Medulla oblongata (tissue), 1 donor: ENCODE results near the gene SRGAP2B.
"Not testable (repeated sequence)": the region's sequence is repeated elsewhere in the genome, so short reads cannot be mapped to it uniquely, and the experiment has no call there.

Source experiments
- DNase-seq: peaks from one replicate; pipeline ENCODE4 v3.0.0-alpha.2; 2015; ENCODE audit errors: extremely low spot score

The SRGAP2B gene

DNA sequence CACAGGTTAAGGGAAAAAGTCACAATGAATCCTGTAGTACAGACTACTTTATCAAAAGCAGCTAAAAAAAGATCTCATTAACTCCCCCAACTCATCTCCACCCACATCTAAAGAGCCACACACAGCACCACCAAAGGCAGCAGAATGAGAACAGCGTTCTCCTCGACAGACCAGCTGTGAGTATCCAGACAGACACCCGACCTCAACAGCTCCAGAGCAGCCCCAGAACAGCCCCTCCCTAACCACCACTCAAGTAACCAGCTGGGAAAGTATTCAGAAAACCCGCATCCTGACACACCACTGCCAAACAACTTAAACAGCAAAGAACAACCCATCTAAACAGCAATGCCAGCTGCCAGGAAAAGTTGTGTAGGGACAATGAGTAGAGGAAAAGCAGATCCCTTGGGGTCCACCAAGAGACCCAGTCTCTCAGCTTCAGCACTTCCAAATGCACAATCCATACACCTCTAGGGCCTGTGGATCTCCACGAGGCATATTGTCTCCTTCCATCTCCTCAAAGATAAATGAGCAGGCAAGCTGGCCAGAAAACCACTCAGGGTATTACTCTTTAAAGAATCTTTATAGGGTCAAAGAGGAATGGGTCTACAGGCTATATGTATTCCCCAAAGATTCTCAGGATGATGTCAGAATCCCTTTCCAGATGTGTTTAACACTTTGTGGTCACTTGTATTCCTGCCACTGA, 49.4 kb downstream of the SRGAP2B start:
- not testable (repeated sequence) for DNase-seq

DNA sequence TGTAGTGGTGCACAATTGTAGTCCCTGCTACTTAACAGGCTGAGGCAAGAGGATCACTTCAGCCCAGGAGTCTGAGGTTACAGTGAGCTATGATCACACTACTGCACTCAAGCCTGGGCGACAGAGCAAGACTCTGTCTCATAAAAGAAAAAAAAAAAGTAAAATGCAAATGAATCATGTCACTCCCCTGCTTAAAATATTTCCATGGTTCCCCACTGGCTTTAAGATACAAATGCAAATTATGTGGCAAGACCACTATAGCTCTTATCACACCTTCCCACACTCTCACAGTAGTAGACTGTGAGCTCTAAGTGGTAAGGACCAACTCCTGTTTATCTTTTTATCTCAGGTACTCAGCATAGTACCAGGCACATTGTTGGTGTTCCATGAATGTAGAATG, 53.6 kb downstream of the SRGAP2B start:
- not testable (repeated sequence) for DNase-seq

DNA sequence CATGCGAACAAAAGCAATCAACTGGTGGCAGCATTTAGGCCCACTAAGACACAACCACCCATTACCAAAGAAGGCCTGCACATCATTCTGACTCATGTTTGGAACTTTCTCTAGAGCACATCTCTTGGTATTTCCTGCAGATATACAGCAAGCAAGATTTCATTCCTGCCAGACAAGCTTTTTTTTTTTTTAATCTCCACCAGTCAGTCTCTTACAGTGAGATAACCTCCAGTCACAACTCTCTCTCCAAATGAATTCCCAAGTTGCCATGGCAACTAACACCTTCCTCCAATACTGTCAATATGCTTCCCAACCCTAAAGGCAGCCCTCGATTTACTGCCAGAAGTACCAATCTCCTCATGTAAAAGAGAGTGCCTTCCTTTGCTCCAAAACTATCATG, 59.1 kb downstream of the SRGAP2B start:
- not testable (repeated sequence) for DNase-seq

DNA sequence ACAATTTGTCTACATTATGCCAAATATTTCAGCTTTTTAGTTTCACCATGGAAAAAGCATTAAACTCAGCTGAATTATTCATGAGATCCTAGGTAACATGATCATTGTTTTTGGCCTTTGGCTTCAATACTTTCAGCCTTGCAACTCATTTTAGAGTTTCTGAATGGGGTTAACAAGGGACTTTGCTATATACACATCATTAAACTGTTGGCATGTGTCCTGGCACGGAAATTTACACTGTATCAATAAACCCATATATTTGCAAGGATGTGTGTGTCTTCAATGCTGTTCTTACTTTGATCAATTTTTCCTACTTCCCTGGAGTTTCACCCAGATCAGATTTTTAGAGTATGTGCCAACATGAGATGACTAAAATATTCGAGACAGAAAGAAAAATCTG, 61.6 kb downstream of the SRGAP2B start:
- not testable (repeated sequence) for DNase-seq

DNA sequence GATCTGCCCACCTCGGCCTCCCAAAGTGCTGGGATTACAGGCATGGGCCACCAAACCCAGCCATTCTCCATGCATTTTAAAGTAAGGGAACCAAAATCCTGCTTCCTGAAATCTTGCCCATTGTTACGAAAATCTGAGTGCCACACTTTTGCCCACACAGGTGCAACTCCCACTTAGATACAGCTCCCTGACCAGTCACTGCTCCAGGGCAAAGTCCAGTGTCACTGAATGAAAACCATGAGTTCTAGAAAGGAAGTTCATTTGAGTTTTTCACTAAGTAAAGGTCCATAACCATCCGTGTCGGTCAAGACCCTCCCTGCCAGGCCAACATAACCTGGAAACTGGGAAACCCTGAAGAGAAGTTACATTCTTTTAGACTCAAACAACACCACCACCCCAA, 67.9 kb downstream of the SRGAP2B start:
- not testable (repeated sequence) for DNase-seq

DNA sequence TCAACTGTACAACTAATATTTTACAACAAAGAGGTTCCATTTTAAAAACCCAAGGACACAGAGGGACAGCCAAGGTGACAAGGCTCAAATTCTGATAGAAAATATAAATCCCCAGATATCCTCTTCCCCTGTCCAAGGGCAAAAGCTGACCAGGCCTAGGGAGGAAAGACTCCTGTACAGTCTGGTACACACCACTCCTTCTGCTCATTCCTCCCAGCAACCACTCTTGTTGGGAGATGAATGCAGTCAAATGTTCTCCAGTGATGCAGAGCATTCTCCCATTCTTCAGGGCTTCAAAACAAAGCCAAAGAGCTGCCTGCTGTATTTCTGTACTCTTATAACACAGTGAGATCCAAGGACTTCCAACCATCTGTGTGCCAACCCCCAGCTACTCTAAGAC, 69.8 kb downstream of the SRGAP2B start:
- not testable (repeated sequence) for DNase-seq

DNA sequence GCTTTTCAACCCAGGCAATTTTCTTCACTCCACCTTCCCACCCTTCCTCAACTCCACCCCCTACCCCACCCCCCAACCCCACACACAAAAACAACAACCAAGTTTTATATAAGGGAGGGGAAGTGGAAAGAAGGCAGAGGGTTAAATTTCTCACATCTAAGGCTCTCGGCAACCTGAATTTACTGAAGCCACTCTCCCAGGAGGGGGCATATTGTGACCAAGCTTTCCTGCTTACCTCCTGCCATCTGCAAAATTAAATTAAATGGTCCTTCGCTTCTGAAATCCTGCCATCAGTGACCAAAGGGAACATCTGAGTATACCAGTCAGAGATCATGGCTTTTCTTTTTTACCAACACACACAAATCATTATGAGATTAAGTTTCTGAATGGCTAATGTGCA, 72.9 kb downstream of the SRGAP2B start:
- not testable (repeated sequence) for DNase-seq

DNA sequence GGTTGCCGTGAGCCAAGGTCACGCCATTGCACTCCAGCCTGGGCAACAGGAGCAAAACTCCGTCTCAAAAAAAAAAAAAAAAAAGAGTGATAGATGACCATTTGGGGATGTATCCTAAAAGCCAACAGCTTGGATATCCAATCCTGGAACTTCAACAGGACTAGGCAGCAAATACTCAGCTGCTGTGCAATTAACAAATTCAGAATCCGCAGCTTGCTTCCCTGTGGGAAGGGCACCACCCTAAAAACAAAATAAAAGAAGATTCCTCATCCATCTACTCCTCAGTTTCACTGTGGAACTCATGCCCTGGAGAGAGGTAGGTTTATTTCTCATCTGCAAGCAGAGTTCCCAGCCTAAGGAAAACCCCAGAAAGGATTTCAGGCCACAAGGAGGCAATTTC, 73.4 kb downstream of the SRGAP2B start:
- DNase-seq: not testable (repeated sequence)

DNA sequence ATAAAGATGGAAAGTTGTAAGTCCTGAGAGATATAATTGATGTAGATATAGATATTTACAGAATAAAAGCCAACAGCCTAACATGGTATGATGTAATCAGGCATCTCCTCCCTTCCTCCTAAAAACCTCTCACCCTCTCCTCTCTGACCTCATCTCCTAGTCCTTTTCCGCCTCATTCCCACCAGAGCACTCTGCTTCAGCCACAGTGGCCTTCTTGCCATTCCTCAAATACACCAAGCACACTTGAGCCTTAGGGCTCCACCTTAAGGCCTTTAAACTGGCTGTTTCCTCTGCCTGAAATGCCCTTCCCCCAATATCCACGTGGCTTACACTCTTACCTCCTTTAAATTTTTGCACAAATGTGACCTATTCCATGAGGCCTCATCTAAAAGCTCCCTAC, 75.4 kb downstream of the SRGAP2B start:
- not testable (repeated sequence) for DNase-seq

DNA sequence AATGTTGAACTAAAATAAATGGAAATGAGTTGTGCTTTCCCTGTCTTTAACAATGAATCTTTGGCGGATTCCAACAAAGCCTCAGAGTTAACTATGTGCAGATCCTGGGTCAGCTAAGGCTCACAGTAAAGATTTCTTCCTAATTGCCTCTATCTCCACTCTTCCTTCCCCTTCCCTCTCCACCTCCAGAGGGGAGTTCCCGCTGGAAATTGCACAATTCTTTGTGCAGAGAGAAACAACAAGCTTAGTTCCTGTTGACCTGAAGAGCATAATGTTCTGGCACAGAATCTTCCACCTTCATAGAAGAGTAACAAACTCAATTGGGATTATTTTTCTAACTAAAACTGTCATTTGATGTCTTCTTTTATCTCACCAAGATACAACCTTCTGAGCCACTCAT, 77.4 kb downstream of the SRGAP2B start:
- not testable (repeated sequence) for DNase-seq

DNA sequence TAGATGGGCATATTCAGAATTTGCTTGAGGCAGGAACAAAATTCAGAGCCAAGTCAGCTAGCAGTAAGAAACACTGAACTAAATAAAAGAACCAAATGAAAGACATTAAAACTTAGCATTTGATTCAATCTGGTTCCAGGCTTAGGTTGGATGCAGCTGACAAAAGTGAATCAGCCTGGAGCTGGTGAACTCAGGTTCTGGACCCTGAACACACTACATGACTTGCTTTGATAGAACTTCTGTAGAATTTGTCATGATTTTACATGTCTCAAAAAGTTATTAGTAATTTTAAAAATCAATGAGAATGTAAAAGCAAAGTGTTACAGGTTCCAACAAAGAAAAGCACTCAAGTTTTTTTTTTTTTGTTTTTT, 78.7 kb downstream of the SRGAP2B start:
- not testable (repeated sequence) for DNase-seq

DNA sequence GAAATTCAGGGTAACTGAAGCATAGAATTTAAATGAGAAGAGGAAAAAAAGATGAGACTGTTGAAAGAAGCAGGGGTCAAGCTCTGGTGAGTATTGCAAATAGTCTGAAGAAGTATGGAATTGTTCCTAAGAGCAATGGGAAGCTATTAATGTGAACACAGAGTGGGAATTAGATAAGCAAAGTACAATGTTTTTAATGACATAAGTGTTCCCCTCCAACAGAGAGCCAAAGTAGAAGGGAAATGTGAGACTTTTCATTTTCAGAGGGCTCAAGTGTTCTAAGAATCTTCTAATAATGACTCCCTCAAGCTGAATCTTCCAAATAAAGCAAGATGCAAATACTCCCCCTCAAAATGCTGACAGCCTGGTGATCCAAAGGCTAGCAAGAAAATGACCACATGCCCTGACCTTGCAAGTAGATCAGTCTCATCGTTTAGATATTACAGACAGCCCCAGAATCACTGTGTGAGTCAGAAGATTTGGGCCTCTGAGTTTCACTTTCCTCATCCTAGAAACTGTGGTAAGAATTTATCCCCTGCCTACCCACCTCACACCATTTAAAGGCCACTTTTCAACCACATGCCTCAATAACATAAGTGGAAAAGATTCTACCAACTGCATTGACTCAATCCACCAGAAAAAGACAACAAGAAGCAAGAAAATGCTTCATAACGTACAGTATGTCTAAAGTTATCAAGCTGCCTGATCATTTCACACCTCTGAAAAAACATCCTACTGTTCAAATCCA, 79.2 kb downstream of the SRGAP2B start:
- not testable (repeated sequence) for DNase-seq

DNA sequence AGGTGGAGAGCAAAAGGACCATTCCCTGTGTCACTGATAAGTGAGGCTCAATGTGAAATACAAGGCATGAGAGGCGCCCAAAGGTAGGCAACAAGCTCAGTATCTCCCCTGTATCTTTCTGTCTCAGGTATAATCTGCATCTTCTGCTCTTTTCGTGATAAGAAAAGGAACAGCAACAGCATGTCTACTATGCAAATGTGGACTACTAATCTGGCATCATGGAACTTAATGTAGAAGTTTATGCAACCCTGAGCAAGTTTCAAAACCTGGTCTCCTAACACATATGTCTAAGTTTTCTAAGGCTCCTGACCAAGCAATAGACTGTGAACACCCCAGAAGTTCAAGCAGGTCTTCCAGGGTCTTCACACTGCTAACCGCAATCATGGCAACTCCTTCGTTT, 81.8 kb downstream of the SRGAP2B start:
- DNase-seq: not testable (repeated sequence)

DNA sequence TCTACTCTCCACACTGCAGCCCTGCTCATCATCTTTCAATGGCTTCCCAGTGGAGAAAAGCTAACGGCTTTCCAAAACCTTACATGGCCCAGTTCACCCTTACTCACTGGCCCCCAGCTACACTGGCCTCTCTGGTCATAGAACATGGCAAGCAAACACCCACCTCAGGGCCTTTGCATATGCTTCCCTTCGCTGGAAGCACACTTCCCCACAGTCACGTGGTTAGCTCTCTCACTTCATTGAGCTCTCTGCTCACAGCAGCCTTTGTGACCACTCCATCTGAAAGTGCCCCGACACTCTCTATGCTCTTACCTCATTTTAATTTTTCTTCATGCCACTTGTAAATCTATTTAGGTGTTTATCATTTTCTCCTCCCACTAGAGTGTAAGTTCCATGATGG, 83.3 kb downstream of the SRGAP2B start:
- not testable (repeated sequence) for DNase-seq

DNA sequence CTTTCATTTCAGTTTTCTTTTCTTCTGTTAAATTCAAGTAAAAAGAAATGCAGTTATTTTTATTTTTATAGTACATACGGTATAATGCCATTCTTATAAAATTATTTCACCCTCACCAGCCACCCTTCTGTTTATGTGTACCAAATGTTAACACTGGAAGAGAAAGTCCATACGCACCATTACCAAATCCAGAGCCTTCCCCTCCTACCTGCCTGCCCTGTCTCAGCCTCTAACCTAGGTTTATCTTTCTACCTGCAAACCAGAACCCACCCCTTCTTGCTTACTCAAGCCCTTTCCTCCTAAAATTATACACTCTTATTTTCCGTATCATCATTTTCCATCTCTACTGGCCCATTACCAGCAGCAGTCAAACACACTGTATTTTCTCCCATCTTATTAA, 84.5 kb downstream of the SRGAP2B start:
- DNase-seq: not testable (repeated sequence)

DNA sequence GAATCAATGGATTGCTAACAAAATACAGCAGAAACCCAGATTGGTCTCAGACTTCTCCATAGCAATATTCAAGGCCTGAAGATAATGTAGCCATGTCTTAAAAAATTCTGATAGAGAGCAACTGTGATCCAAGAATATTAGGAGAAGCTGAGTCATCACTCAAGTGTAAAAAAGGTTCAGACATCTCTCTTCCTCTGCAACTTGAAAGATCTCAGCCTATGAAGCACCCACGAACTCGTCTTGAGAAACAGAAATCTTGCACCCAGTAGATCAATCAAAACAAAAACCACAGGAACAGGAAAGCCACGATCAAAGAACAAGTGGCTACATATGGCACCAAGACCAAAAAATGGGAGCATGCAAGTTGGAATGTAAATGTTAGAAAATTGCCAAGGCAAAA, 85.2 kb downstream of the SRGAP2B start:
- DNase-seq: not testable (repeated sequence)

DNA sequence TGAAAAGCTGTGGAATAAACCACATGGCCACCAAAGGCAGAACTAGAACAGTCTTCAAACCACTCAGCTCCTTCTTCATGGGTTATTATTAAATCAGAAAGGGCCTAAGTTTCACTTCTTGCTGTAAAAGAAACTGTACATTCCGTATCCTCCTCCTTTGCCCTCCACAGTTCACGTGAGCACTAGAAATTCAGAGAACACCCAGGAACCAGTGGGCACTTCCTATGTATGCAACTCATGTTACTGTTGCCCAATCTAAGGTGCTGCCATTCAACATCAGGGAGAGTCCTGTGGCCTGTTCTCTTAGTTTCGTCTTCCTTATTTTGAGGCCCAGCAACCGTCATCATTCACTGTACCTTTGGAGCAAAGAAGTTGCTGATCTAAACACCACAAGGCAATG, 86.7 kb downstream of the SRGAP2B start:
- not testable (repeated sequence) for DNase-seq

DNA sequence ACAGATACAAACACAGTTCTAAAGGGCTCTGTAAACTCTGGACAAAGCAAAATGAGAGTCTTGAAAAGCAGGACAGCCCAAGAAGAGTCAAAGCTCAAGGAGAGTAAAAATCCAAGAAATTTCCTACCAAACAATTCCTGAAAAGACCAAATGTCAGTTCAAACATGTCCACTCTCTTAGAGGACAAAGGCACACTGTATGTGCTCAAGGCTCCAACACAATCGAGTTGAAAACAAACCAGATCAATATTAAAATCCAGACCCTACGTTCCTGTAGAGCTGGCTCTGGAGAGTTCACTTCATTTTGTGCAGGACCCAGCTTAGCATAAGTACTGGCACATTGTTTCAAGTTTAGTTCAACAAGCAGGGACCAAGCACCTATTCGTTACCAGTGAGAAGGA, 90.0 kb downstream of the SRGAP2B start:
- DNase-seq: not testable (repeated sequence)

DNA sequence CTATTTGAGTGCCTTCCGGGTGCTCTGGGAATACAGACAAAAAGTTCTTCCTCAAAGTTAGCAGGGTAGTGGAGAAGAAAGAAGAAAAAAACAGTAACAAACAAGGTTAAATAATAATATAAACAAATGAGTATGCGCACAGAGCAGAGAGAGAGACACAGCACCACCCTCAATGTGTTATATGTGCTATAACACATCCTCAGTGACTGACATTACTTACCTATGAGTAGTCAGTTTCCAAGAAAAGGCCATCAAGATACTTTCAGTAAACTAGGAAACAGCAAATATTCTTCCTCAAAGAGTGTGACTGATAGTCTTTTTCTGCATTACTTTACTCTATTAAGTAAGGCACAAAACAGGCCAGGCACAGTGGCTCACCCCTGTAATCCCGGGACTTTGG, 93.7 kb downstream of the SRGAP2B start:
- DNase-seq: not testable (repeated sequence)

DNA sequence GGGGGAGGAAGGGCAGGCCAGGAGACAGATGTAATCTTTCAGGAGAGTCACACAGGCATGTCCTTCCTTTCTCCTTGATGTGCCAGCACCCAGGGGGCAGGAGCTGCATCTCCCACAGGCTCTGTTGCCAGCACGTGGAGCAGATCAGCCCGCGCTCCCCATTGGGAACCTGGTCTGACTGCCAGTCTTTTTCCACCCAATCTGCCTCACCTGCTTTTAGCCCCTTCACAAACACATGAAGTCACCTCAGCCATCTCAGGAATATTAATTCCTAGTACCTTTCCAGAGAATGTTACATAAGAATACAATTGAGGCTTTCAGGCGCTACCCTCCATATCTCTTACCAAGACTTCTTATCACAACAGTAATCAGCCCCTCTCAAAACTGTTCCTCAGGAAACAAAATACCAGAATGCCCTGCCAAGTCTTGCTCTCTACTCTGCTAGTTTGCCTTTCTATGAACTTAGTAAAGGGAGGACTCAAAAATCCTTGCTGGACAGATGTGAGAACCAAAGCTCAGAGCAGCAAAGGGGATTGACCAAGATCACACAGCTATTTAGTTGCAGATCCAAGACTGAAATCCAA, 94.3 kb downstream of the SRGAP2B start:
- DNase-seq: not testable (repeated sequence)

DNA sequence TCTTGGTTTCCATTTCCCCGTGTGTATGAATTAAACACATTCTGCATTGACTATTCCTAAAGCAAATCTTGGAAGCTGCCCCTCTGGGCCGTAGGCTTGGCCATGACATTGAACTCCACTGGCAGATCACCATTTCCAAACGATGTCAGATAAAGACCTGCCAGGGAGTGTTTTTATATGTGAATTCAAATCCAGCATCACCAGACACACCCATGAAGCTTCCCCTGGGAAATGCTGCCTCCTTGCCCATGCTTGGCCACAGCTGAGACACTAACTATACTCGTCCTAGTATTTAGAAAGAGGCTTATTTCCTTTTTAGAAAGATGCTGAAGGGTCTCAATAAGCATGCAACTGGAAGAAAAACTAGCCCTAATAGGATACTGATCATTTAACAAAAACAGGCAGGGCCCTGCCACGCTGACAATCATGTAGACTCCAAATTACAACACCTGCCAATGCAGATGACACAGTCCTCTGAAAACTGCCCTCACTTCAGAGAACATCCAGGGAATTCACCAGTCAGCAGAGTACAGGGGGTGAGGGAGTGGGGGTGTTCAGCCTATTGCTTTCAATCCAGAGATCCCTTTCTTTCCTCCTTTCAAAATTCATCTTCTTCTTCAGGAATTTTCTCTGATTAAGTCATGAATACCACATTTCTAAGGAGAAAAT, 94.9 kb downstream of the SRGAP2B start:
- not testable (repeated sequence) for DNase-seq

DNA sequence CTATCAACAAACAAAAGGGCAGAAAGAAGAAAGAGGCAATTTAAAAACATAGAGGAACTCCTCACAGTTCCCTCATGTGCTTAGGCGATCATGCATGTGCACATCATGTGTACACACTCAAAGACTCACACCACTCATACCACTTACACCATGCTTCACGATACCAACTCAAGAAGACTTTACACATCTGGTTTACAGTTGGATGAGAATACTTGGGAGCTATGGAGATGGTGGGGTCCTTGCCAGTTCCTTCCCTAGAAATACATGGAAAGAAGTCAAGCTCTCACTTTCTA, 96.2 kb downstream of the SRGAP2B start:
- DNase-seq: peak; percentile 5
